Ramos (cell line): ENCODE measurements around the gene ADGRB3.
"Not testable (repeated sequence)": the region's sequence is repeated elsewhere in the genome, so short reads cannot be mapped to it uniquely, and the experiment has no call there.

Experiments used
- in situ Hi-C: fragments of 300-500 bp; cut with MboI; formaldehyde crosslinking; loops from one replicate; pipeline ENCODE4 v1.14.3; 2022; ENCODE audit warnings: low sequenced_read_pairs; ENCODE audit not compliant: unreplicated experiment

ADGRB3 gene

DNA sequence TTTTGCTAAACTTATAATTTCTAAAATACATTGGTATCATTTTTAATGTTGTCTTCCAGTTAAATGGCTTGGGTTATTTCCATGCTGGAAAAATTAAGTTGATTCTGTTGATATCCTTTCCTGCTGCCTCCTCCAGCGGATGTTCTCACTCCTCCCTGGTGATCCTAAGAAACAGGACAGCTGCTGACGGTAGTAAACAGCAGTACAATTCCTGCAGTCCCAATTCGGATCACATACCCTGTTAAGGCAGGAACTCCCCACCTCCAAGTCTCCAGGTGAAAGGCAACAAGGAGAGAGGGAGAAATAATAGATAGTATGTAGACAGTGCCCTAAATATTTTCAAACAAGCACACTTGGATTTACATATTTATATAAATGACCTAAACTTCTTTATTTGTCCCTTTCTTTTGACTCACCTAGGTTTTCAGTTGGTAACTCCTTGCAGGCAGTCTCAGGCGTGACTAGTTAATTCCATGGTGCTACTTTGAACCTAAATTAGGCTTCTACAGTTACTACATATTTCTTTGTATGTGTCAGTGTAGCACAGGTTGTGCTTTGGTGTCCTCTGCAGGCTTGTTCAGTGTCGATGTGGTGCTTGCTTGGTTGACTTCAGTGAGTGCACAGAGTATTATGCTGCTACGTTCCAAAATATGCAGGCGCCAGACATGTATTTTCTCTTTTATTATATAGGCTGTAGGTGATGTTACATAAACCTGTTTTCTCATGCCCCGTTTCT, 126.0 kb downstream of the ADGRB3 start:
- in situ Hi-C loops = no loop called here

DNA sequence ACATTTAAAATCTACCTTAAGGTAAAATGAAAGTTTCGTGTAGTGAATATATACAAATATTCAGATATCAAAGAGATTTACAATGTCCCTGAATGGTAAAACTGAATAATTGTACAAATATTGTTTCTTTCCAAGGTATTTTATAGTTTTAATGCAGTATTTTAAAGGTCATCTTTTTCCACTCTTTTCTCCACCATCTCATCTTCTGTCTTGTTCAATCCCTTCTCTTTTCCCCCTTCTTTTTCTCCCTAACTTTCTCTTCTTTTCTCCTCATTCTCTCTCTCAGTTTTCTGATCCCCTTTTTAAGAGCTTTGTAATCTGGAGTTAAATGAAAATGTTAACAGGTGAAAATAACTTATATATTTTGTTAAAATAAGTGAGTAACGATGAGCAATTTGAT, 126.9 kb downstream of the ADGRB3 start:
- in situ Hi-C loops = no loop called here

DNA sequence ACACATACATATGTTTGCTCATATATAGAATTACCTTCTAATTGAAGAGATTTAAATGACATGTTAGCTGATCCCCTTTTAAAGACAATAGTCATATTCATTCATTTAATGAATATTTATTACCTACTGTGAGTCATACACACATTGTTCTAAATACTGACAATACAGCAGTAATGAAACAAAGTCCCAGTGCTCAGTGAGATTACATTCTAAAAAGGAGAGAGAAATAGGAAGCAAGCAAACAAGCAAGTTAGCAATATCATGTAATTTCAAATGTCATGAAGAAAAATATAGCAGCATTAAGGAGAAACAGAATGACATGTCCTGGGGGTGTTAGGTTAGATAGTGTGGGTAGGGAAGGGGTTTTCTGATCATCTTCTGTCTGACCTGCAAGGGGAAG, 136.3 kb downstream of the ADGRB3 start:
- in situ Hi-C loops = no loop called here

DNA sequence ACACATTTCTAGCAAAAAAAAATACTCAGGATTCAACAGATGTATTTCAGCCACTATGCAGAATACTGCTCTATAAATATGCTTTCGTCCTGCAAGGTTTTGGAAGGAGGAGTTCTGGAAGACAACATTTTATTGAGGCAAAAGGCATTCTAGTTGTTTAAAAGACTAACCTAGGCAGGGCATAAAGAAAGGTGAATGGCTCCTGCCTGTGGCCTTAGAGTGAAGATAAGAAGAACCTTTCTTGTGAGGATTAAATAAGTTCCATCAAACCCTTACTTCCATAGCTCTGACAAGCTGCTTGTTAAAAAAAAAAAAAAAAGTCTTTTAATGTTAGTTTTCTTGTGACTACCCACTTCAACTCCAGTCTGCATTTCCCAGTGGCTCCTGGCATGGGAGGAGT, 139.8 kb downstream of the ADGRB3 start:
- in situ Hi-C loops = no loop called here

DNA sequence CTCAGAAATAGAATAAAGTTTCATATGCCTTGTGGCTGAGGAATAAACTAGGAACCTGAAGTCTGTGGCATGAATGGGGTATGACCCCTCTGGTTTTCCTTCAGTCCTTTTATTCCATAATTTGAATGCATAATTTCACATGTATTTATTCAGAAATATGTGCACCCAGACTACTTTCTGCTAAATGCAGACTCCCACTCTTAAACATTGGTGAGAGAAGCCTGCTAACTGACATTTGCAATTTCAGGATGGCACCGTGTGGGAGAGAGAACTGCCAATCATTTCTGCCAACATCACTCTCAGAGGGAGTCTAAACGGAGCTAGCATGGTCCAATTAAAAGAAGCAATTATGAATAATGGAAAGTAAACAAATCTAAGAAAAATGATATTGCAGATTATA, 141.3 kb downstream of the ADGRB3 start:
- in situ Hi-C loops = no loop called here

GRCh38 chr6:68777956-68778355, 142.9 kb downstream of the ADGRB3 start:
- in situ Hi-C loops = no loop called here

GRCh38 chr6:68778356-68779020, 143.4 kb downstream of the ADGRB3 start:
- in situ Hi-C loops = no loop called here

DNA sequence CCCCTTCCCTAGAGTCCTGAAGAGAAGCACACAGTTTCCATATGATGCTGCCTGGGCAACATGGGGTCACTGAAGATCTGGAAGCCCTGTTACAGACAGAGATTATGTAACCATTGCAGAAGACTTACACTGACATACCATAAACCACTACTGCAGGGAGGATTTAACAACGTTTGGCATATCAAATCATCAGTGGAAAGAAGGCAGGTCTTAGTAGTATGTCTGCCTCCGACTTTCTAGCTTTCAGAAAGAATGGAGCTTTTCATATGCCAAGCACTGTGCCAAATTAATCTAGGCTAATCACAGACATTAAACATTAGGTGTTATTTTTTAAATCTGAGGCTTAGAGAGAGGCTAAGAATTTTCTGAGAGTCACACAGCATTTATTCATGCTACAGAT, 144.3 kb downstream of the ADGRB3 start:
- in situ Hi-C loops = no loop called here

- in situ Hi-C loops = not testable (repeated sequence)
These were observed 155.0 kb downstream of the ADGRB3 start for GRCh38 chr6:68790128-68790527.

DNA sequence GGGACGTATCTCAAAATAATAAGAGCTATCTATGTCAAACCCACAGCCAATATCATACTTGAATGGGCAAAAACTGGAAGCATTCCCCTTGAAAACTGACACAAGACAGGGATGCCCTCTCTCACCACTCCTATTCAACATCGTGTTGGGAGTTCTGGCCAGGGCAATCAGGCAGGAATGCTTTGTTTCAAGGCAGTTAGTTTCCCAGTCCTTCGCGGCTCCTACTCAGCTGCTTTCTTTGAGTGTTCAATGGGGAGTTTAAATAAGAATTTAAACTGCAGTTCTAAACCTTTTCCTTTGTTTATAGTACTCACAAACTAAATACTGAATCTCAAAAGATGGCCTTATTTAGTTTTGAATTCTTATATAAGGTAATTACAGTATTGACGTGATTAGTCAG, 179.9 kb downstream of the ADGRB3 start:
- in situ Hi-C loops = not testable (repeated sequence)

DNA sequence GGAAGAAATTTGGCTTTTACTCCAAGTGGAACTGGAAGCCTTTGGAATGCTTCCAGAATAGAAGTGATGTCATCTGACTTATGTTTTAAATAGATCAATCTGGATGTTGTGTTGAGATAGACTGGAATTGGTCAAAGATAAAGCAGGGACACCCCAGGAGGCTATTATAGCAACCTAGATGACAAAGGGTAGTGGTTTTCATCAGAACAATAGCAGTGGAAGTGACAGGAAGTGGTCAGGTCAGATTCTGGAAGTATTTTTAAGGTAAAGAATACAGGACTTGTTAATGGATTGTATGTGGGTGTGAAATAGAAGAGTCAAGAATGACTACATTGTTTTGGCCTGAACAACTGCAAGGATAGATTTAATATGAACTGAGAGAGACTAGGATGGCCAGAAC, 191.4 kb downstream of the ADGRB3 start:
- in situ Hi-C loops = no loop called here

DNA sequence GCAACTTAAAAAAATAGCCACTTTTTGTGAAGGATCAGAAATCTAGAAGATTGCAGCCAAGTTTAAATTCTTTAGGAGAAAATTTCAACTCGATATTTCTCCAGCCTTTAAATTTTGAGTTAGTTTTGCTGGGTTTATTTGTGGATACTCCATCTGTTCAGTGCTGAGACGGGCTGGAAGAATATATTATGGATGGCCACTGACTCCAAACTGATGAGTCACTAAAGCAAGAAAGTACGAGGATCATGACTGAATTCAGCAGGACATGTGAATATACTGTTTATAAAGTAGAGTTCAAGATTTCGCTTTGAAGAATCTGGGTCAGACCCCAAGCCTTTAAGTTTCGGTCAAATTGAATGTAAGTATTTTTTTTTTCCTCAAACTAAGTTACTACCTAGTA, 199.5 kb downstream of the ADGRB3 start:
- in situ Hi-C loops = no loop called here

DNA sequence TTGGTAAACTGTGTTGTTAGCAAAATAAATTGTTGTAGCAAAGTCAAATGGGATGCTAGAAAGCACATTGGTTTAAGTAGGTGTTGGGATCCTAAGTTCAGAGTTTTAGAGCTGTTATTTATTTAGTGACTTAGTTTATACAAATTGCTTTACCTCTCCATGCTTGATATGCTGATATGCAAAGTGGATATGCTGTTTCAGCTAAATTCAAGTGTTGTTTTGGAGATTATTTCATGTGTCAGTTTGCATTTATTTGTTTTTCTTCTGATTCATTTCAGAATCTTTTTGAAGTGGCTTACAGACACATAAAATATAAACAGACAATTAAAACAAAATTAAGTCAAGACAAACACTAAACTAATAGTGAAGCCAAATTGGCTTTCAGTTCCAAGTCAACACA, 203.5 kb downstream of the ADGRB3 start:
- in situ Hi-C loops = no loop called here

- in situ Hi-C loops = no loop called here
These were observed 217.7 kb downstream of the ADGRB3 start for GRCh38 chr6:68852791-68853190.

- in situ Hi-C loops = no loop called here
These were observed 224.2 kb downstream of the ADGRB3 start for GRCh38 chr6:68859233-68859632.

DNA sequence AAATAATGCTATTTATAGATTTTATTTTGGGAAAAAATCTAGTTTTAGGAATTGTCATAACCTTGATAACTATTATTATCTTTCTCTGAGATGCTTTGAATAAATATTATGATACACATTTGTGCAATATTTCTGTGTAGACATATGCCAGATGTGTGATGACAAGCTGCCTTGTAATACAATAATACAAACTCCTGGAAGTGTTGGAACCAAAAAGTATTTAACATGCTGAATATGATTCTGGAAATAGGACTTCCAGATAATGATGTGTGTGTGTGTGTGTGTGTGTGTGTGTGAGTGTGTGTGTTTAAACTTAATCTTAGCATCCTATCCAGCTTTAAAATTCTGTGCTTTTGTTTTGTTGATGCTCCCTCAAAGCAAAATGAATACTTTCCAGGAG, 233.6 kb downstream of the ADGRB3 start:
- in situ Hi-C loops = no loop called here

DNA sequence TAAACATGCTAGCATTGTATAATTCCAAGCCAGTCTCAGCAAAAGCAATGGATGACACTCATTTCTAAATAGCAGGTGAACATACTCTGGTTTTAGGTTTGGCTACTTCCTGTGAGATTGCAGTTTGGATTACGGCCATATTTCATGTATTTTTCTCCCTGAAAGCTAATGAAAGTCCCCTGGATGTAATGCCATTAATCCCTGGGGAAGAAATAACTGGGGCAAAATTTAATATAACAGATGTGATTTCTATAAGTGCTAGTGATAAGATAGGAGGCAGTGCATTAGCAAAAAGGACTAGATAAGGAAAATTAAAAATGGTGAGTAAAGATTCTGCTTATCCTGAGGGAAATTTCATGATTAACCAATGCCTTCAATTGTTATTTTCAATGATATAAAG, 238.2 kb downstream of the ADGRB3 start:
- in situ Hi-C loops = no loop called here

DNA sequence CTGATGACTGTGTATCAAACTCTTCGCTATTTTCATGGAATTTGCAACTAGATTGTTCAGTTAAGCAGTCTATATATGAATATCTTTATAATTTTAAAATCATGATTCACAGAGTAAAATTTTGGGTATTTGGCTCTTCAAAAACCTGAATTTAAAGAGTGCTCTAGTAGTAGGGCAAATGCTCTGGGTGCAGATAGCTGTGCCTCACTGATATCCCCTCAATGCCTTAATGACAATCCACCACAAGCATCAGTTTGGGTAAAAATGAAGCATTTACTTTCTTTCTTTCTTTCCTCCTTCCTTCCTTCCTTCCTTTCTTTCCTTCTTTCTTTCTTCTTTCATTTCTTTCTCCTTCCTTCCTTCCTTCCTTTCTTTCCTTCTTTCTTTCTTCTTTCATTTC, 239.7 kb downstream of the ADGRB3 start:
- in situ Hi-C loops = no loop called here

DNA sequence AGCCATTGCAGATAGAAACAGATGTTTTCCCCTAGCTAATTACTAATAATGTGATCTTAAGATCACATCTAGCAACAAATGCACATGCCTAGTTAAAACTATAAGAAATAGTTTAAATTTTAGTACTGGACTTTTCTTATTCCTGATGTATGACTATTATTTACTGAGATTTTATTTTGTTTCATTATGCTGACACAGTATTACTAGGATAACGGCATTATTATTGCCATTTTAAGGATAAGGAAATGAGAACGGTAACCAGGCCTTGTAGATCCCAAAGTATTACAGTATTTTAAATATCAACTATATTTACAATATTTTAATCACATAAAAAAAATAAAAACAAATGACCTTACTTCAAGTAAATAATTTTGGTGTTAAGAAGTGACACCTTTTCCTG, 240.3 kb downstream of the ADGRB3 start:
- in situ Hi-C loops = no loop called here

- in situ Hi-C loops = no loop called here
These were observed 241.9 kb downstream of the ADGRB3 start for GRCh38 chr6:68876792-68877493.

- in situ Hi-C loops = no loop called here
These were observed 245.2 kb downstream of the ADGRB3 start for GRCh38 chr6:68880050-68880813.
